ELR (cell line): ENCODE measurements around the gene KIF14.
"Not testable (repeated sequence)": the region's sequence is repeated elsewhere in the genome, so short reads cannot be mapped to it uniquely, and the experiment has no call there.

Source experiments
- DNase-seq: peaks from one replicate; pipeline ENCODE4 v3.0.0-alpha.2; 2015; ENCODE audit warnings: low read depth

The KIF14 gene

GRCh38 chr1:200631375-200631774, 10.8 kb upstream of the KIF14 start:
- DNase-seq: no peak

DNA sequence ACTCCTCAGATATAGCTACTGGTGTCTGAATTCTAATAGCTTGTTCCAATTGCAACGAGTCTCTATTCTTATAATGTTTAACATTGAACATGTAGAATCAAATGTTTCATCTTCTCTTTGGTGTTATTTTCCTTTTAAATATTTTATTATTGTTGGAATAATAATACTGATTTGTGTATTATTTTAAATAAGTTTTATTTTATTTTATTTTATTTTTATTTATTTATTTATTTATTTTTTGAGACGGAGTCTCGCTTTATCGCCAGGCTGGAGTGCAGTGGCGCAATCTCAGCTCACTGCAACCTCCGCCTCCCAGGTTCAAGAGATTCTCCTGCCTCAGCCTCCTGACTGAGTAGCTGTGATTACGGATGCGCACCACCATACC, 10.0 kb upstream of the KIF14 start:
- DNase-seq: not testable (repeated sequence)

GRCh38 chr1:200629876-200630514, 9.4 kb upstream of the KIF14 start:
- DNase-seq: no peak

DNA sequence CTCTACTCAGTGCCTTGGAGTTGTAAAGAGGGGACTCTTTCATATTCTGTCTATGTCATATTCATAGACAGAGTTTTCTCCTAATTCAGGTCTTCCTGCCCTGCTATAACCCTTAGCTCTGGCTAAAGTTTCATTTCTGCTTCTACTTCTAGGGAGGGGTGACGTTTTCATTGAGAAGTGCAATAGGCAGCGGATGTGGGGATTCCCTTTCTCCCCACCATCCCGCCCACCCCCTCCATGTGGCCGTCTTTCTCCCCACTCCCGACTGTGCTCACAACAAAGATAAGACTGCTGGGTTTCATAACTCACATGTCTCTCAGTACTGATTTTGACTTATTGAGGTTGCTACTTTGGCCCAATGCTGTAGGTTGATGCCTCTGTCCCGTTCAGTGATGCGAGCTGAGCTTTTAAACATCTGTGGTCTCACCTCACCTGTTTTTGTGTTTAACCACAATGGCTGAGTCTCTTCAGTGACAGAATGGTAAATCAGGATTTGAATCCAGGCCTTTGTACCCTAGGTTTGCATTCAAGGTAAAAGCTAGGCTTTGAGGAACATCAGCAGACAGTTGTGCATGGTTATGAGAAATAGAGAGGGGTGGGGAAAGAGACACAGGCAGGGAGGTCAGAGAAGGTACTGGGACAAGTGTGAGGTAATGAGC, 7.8 kb upstream of the KIF14 start:
- DNase-seq: no peak

GRCh38 chr1:200627575-200628222, 7.1 kb upstream of the KIF14 start:
- no peak for DNase-seq

DNA sequence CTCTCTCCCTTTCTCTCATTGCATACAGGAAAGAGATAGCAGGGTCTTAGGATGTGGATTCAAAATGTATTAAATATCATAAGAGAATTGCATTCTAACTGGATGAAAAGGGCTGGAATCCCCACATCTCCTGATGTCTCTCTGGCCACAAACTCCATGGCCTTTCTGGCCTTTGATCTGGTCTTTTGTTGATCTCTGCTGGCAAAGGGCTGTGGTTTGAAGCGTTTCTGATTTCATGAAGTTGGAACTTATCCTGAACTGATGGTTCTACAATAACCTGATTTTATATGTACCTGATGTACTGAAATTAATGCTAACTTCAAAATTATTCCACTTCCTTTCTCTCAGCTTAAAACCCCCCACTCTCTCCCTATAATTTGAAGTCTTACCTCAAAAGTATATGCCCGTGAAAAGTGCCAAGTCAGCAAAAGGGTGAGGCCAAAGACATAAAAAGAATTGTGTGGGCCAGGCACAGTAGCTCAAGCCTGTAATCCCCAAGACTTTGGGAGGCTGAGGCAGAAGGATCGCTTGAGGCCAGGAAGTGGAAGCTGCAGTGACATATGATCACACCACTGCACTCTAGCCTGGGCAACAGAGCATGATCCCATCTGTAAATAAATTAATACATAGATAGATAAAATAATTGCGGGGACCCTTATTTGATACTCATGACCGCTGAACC, 6.4 kb upstream of the KIF14 start:
- DNase-seq: no peak

GRCh38 chr1:200625381-200625824, 4.9 kb upstream of the KIF14 start:
- peak; percentile 56 for DNase-seq

GRCh38 chr1:200624679-200625335, 4.3 kb upstream of the KIF14 start:
- DNase-seq: peak; percentile 6

DNA sequence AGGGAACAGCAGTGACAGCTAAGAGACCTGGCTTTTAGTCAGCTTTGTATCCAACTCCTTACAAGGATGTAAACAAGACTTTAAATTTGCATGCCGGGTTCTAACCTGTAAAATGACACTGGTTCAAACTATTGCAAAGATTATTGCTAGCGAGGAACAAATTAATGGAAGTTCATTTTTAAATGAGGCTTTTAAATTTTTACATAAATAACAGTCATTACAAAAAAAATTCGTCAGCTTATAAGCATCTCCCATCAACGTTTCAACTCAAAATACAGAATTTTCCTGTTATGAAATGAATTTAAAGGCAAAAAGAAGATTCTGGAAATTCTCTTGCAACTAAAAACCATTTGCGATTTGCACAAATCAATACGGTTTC, 668 bp downstream of the KIF14 start:
- peak; percentile 11 for DNase-seq

- DNase-seq: no peak
These were observed 9.7 kb downstream of the KIF14 start for GRCh38 chr1:200610846-200611245.

DNA sequence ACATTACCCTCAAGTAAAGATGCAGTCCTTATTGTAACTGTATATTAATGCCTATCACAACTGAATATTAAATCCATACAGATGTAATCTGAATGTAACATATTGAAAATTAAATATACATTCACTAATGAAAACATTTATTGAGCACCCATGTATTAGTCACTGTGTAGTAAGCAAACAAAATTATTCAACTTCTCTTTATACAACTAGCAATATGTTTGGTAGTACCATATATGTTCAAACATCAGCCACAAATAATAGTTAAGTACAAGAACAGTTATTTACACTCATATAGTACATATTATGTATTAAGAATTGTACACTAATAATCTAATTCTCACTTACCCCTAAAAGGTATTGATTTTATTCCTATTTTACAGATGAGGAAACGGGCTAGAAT, 17.9 kb downstream of the KIF14 start:
- no peak for DNase-seq

DNA sequence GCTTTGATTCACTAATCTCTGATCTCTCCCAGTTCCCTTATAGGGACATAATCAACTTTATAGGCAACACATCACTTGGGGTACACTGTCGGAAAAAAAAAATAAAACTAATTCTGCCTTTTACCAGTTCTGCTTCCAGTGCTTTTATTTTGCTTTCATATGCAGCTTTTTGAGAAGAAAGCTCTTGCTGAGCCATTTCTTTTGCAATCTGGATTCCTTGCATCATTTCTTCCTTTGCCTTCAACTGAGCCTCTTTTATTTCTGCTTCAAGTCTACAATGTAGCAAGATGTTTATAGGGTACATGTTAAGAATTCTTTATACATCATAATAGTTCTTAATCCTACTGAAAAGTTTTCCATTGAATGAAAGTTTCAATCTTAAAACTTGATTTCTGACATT, 30.6 kb downstream of the KIF14 start:
- no peak for DNase-seq

GRCh38 chr1:200588698-200589097, 31.9 kb downstream of the KIF14 start:
- DNase-seq: no peak

GRCh38 chr1:200564319-200564718, 56.2 kb downstream of the KIF14 start:
- DNase-seq: no peak

GRCh38 chr1:200561856-200562214, 58.7 kb downstream of the KIF14 start:
- no peak for DNase-seq

DNA sequence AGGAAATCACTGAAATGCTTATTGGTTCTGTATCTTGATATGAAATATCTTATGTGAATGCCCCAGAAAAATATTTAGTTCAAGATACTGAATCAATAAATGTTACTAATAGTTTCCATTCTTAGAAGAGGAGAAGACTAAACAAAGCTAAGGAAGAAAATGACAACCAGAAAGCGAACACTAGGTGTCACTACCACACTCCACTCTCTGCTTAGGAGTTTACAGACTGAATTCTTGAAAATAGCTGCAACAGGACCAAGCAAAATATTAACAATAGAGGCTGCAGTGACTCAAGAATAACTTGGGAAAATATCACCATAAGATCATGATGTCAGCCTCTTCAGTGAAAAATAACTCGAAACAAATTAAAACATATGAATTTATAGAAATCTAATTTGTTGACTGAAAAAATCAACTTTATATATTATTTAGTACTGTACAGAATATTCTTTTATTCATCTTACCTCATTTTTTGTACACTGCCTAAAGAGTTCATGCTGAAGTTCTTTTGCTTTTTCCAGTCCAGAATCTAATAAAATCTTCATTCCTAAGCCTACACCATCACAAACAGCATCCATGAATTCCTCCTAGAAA, 61.6 kb downstream of the KIF14 start:
- DNase-seq: peak; percentile 62

GRCh38 chr1:200556002-200556401, 64.5 kb downstream of the KIF14 start:
- peak; percentile 17 for DNase-seq

DNA sequence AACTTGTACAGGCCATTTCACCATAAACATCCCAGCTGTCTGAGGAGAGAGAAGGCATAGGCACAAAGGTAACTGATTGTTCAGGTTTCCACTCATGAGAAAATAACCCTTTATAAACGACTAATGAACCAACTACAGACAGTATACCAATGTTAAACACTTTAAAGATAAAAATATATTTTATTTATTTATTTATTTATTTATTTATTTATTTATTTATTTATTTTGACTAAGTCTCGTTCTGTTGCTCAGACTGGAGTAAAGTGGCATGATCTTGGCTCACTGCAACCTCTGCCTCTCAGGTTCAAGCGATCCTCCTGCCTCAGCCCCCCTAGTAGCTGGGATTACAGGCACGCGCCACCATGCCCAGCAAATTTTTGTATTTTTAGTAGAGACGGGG, 67.8 kb downstream of the KIF14 start:
- not testable (repeated sequence) for DNase-seq

DNA sequence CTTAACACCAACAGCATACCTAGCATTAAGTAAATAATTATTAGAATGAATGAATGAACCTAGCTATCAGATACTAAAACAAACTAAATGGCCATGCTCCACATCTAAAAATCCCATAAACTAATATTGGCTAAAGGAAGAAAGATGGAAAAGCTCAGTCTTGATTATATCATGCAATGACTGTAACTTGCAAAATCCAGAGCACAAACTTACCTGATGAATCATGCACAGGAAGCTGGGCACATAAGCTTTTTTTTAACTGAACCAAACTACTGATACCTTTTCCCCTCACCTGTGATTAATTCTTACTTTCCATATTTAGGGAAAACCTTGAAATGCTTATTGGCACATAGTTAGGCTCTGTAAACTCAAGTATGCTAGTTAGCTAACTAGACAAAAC, 70.2 kb downstream of the KIF14 start:
- DNase-seq: peak; percentile 49

- DNase-seq: no peak
These were observed 73.2 kb downstream of the KIF14 start for GRCh38 chr1:200547386-200547785.

DNA sequence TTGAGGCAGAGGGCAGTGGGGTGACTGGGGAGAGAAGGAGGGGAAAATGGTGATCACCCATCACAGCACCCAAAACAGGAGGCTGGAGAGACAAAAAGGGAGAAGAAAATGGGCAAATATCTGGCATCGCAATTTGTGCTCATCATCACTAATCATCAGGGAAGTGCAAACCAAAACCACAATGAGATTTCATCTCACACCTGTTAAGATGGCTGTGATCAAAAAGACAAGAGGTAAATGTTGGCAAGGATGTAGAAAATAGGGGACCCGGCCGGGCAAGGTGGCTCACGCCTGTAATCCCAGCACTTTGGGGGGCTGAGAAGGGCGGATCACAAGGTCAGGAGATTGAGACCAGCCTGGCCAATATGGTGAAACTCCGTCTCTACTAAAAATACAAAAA, 74.0 kb downstream of the KIF14 start:
- DNase-seq: no peak

- DNase-seq: no peak
These were observed 78.4 kb downstream of the KIF14 start for GRCh38 chr1:200542162-200542561.
